Esophagus muscularis mucosa (tissue), 4 donors: Measurements from ENCODE around the gene STK17A.

Experiments
- EP300 ChIP-seq: sonication (generic); formaldehyde crosslinking; IDR thresholded peaks from one replicate; pipeline ENCODE4 v1.6.1; 2017; ENCODE audit warnings: antibody characterized with exemption
- POLR2A ChIP-seq: fragments of 450-650 bp; IDR thresholded peaks from one replicate; pipeline ENCODE4 v1.6.1; 2017; ENCODE audit warnings: antibody characterized with exemption, moderate library complexity, mild to moderate bottlenecking, low read depth
- POLR2AphosphoS5 ChIP-seq, 2 donors: sonication (generic); formaldehyde crosslinking; IDR thresholded peaks; one replicate each; pipeline ENCODE4 v1.6.1; 2017; ENCODE audit warnings: antibody characterized with exemption in 2 of 2
- TF ChIP-seq, protein P1 (sequence below), 3 experiments: fragments of 200-600 bp in 2 of 3; fragments of 450-650 bp in 1 of 3; sonication (generic) in 2 of 3; IDR thresholded peaks; one replicate each; pipeline ENCODE4 v1.5.1; 2017 to 2019; ENCODE audit warnings: antibody characterized with exemption in 3 of 3, mild to moderate bottlenecking in 2 of 3, moderate library complexity in 1 of 3

DNA sequence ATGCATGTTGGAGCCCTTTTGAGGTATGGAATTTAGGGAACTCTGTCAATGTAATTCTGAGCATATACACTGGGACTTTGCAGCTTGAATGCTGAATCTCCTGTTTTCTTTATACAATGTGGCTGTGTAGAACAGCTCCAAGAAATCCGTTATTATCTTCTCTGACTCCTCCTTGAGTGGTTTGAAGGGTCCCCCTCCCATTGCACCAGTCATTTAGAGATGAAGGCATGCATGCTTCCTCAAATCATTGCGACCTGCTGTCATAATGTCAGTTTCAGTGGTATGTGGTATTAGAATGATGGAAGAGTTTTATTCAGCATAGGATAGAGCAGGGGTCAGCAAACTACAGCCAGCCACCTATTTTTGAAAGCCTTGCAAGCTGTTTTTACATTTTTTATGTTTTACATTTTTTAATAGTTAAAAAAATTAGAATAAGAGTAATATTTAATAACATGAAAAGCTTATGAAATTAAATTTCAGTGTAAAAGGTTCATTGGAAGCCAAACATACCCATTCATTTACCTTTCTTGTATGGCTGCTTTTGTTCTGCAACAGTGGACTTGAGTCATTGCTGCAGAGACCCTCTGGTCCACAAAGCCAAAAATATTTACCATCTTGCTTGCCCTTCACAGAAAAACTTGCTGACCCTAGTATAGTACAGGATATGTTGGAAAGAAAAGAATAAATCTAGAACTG is 8.1 kb downstream of the STK17A start:
- TF ChIP-seq POLR2AphosphoS5 (IDR thresholded peaks at IDR 0.05) = no peak
- TF ChIP-seq, protein P1, sequence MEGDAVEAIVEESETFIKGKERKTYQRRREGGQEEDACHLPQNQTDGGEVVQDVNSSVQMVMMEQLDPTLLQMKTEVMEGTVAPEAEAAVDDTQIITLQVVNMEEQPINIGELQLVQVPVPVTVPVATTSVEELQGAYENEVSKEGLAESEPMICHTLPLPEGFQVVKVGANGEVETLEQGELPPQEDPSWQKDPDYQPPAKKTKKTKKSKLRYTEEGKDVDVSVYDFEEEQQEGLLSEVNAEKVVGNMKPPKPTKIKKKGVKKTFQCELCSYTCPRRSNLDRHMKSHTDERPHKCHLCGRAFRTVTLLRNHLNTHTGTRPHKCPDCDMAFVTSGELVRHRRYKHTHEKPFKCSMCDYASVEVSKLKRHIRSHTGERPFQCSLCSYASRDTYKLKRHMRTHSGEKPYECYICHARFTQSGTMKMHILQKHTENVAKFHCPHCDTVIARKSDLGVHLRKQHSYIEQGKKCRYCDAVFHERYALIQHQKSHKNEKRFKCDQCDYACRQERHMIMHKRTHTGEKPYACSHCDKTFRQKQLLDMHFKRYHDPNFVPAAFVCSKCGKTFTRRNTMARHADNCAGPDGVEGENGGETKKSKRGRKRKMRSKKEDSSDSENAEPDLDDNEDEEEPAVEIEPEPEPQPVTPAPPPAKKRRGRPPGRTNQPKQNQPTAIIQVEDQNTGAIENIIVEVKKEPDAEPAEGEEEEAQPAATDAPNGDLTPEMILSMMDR (IDR thresholded peaks at IDR 0.05) = no peak
- no peak for TF ChIP-seq EP300
- TF ChIP-seq POLR2A = no peak
